ENCODE measurements around the gene LDLRAD4.

DNA sequence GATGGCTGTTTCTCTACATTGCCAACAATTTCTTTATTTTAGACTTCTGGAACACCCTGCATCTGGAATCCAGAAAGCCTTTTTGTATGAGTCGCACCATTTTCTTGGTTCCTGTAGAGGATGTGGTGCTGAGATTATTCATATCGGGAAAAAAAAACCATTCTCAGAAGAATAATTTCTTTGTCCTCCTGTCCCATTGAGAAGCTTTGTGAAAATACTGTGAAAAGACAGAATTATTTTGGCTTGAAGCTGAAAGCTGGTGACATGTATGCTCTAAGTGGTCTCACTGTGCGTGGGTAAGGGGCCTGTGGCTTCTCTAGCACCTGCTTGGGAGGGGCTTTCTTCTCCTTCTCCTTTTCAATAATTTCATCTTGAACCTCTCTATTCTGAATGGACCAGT is 369.4 kb downstream of the LDLRAD4 start:
- TF ChIP-seq, protein P1, sequence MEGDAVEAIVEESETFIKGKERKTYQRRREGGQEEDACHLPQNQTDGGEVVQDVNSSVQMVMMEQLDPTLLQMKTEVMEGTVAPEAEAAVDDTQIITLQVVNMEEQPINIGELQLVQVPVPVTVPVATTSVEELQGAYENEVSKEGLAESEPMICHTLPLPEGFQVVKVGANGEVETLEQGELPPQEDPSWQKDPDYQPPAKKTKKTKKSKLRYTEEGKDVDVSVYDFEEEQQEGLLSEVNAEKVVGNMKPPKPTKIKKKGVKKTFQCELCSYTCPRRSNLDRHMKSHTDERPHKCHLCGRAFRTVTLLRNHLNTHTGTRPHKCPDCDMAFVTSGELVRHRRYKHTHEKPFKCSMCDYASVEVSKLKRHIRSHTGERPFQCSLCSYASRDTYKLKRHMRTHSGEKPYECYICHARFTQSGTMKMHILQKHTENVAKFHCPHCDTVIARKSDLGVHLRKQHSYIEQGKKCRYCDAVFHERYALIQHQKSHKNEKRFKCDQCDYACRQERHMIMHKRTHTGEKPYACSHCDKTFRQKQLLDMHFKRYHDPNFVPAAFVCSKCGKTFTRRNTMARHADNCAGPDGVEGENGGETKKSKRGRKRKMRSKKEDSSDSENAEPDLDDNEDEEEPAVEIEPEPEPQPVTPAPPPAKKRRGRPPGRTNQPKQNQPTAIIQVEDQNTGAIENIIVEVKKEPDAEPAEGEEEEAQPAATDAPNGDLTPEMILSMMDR (IDR thresholded peaks at IDR 0.05; ENCODE audit: borderline replicate concordance, extremely low read depth, low read length, poor library complexity, severe bottlenecking), result no peak
- no peak for TF ChIP-seq EZH2 (IDR thresholded peaks at IDR 0.05; ENCODE audit: borderline replicate concordance, low read depth, low read length, severe bottlenecking)

Measured in DND-41 (cell line).